Activated T-cell treated with anti-CD3 and anti-CD28 coated beads, Interleukin-2, amount 50 U/mL, for 1 hour (primary cell): ENCODE data around the gene DCHS1.
A peak's percentile ranks its signal among the peaks of the same experiment; 100 is the strongest.
"Not testable (repeated sequence)": the region's sequence is repeated elsewhere in the genome, so short reads cannot be mapped to it uniquely, and the experiment has no call there.

Experiments used
- DNase-seq: peaks from one replicate; pipeline ENCODE4 v3.0.0-alpha.2; 2020

The DCHS1 gene, protein sequence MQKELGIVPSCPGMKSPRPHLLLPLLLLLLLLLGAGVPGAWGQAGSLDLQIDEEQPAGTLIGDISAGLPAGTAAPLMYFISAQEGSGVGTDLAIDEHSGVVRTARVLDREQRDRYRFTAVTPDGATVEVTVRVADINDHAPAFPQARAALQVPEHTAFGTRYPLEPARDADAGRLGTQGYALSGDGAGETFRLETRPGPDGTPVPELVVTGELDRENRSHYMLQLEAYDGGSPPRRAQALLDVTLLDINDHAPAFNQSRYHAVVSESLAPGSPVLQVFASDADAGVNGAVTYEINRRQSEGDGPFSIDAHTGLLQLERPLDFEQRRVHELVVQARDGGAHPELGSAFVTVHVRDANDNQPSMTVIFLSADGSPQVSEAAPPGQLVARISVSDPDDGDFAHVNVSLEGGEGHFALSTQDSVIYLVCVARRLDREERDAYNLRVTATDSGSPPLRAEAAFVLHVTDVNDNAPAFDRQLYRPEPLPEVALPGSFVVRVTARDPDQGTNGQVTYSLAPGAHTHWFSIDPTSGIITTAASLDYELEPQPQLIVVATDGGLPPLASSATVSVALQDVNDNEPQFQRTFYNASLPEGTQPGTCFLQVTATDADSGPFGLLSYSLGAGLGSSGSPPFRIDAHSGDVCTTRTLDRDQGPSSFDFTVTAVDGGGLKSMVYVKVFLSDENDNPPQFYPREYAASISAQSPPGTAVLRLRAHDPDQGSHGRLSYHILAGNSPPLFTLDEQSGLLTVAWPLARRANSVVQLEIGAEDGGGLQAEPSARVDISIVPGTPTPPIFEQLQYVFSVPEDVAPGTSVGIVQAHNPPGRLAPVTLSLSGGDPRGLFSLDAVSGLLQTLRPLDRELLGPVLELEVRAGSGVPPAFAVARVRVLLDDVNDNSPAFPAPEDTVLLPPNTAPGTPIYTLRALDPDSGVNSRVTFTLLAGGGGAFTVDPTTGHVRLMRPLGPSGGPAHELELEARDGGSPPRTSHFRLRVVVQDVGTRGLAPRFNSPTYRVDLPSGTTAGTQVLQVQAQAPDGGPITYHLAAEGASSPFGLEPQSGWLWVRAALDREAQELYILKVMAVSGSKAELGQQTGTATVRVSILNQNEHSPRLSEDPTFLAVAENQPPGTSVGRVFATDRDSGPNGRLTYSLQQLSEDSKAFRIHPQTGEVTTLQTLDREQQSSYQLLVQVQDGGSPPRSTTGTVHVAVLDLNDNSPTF (N-terminal part only)

DNA sequence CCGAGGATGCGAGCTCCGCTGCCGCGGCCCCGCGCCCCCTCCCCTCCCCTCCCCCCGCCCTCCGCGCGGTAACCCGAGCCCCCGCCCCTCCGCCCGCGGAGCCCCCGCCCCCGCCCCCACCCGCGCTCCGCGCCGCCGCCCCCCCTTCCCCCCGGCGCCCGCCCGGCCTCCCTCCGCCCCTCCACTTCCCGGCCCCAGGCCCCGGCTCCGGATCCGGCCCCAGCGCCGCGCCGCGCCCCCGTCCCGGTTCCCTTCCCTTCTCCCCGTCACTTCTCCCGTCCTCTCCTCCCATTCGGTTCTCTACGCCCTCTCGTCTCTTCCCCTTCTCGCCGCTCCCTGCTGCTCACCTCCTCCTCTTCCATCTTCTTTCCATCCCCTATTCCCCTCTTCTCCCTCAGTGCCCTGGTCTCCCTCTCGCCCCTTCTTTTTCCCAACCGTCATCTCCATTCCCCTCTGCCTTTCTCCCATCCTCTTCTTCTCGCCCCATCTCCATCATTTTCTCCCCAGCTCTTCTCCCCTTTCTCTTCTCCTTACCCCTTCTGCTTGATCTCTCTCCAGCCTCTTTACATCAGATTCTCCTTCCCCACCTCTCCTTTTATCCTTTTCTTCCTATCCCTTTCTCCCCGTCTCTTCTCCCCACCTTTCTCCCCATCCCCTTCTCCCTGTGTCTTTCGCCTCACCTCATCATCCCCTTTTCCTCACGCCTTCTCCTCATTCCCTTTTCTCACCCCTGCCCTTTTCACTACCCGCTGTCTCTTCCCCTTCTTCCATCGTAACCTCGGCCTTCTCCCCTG lies at the start of gene DCHS1:
DCHS1 (minus strand) TSS at position 20 of the 794 bp plus-strand sequence. CDS start 14,196 bp downstream, outside the sequence.
- DNase-seq: peak; percentile 45

DNA sequence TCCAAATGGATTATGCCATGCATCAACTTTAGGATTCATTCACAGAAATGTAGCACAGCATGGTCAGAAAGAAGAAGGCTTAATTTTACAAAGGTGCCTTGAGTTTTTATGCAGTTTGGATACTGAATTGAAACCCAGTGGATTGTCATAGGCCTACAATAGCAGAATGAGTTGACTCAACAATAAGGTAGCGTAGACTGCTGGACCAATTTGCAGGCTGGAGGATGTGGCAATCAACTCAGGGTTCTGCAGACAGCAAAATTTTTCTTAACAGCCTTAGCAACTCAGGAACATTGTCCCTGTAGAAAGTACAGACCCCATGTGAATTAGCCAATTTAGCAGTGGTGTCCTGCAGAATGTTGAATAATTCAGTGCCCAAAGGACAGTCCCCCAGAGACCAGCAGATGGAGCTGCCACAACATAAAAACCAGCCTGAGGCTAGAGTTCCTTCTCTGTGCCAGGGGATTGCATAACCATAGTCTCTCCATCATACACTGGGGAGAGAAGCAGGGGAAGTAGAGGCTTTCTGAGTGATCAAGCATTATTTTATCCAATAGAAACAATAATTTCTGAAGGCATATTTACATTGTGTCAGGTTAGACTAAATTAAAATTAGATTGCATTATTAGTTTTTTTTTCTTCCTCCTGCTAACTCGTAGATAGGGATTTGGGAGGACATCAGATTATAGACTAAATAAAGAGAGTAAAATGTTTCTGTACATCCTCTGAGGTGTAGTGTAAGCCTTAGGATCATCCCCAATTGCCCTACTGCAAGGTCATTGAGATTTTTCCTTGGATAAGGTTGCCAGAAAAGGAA lies 47.8 kb upstream of the DCHS1 start:
- DNase-seq: peak; percentile 27

DNA sequence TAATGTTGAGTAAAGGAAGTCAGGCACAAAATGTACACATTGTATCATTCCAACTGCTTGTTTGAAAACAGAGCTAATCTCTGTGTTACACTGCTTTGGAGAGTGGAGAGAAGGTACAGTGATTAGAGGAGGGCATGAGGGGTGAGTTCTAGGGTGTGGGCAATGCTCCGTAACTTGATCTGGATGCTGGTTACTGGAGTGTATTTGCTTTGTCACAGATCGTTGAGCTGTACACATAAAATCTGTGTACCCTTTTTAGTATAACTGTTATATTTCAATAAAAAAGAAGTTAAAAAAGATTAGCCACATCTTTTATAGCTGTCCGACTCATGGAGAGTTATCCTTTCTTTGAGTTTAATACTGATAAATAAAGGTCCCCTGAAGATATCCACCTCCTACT lies 46.3 kb upstream of the DCHS1 start:
- not testable (repeated sequence) for DNase-seq

DNA sequence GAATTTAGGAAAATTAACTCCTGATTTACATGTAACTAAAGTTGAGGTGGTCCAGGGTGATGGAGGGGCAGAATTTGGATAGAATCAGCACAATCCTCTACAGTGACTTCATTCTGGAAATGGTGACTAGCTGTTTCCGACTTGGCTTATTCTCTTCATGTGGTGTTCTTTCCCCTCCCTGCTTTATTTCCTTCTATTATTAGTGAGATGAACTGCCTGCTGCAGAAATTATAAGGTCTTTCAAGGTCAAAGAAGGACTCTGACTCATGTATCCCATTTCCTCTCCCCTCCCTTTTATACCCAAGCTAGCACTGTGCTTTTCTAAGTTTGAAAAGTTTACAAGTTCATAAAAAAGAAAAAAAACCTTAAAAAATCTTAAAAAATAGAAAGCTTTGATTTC lies 39.8 kb upstream of the DCHS1 start:
- DNase-seq: no peak

DNA sequence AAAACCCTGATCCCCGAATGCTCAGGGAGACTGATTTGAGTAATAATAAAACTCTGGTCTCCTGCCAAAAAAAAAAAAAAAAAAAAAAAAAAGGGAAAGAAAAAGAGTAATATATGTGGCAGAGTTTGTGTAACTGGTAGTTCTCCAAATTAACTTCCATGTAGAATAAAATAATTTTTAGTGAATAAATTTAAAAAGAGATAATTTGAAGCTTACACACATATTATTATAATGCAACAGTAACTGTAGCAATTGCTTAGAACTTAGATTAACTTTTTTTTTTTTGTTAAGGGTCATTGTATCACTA lies 38.6 kb upstream of the DCHS1 start:
- no peak for DNase-seq

DNA sequence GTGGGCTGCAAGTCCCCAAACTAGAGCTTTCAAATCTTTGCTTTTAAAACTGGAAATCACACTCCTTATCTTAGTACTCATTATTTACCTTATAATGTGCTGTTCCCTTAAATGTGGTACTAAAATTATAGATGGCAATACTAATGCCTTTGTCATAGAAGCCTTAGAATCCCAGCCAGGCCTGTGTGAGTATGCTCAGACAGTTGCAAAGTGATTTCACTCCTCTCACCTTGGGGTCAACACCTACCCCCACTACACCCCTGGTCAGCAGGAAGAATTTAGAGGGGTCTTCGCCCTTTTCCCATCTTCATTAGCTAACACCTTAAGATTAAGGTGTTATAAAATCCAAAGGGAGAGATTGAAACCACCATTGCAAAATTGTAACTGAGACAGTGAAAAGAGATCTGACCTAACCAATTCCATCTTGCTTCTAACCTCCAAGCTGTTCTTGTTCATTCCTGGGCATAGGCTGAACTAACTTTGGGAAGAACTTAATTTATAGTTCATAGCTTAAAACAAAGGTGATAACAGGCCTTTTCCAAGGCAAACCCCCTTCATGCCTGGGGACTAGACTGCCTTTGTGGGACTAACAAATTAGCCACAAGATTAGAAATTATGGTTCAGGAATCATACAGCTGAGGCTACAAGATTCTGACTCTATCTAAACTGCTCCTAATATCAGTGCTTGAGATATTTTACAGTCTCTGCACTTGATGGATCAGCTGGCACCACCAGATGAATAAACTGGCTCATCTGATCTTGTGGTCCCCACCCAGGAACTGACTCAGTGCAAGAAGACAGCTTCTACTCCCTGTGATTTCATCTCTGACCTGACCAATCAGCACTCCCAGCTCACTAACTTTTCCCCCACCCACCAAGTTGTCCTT lies 38.0 kb upstream of the DCHS1 start:
- DNase-seq: peak; percentile 29

DNA sequence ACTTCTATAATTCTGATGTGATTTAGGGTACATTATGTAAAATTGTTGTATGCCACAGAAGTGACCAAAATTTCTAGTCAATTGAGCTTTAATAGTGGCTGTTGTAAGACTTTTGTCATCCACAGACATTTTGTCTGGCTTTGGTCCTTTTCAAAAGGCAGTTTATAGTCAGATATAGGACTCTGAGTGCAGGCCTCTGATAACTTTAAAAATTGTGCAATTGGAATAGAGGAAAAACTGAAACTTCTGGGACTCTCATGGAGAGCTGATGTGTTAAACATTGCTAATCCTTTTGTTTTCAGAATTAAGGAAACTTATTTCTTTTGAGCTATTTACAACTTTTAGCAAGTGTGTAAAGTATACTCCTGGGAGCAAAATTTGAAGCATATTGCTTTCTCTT lies 36.5 kb upstream of the DCHS1 start:
- no peak for DNase-seq

DNA sequence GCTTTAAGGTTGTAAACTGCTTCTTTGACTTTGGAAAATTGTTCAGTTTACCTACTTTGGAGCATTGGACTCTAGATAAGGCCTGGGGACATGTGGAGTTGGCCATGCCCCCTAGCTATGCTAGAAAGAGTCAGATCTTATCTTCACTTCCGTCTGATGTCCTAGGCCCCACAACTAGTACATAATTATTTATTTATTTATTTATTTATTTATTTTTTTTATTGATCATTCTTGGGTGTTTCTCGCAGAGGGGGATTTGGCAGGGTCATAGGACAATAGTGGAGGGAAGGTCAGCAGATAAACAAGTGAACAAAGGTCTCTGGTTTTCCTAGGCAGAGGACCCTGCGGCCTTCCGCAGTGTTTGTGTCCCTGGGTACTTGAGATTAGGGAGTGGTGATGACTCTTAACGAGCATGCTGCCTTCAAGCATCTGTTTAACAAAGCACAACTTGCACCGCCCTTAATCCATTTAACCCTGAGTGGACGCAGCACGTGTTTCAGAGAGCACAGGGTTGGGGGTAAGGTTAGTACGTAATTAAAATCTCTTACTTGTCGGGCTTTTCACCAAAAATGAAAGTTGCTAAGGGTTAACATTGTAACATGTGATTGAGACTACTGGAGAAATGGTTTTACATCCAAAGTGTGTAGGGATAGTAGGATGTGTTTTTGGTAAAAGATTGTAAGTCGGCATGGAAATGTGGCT lies 35.0 kb upstream of the DCHS1 start:
- DNase-seq: not testable (repeated sequence)

DNA sequence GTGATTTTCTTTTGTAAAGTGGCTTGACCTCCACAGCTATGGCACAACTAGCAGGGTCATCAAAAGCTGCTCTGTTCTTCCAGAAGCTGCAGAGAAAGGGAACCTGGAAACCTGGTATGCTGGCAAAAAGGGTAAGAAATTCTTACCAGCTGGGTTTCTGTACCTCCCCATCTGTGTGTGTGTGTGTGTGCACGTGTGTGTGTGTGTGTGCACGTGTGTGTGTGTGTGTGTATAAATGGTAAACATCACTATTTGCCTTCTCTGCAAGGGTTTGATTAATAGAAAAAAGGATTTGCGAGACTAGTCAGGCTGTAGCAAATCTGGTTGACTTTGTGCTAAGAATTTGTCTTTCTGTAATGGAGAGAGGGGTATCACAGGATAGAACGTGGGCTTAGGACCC lies 32.3 kb upstream of the DCHS1 start:
- no peak for DNase-seq

DNA sequence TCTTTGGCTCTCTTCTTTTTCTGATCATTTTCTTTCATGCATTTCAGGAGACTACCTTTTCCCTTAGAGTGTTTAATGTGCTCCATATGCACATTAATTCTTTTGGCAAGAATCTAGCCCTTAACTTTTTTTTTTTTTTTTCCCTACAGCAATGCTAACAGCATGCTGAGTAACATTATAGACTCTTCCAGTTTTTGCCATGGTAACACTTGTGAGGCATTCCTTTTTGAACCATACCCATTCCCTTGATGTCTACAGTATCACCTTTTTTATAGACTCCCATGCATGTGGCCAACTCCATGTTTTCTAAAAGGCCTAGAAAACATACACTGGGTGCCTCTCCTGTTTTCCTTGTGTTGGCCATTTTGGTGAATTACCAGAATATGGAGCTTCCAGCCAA lies 30.4 kb upstream of the DCHS1 start:
- DNase-seq: no peak

DNA sequence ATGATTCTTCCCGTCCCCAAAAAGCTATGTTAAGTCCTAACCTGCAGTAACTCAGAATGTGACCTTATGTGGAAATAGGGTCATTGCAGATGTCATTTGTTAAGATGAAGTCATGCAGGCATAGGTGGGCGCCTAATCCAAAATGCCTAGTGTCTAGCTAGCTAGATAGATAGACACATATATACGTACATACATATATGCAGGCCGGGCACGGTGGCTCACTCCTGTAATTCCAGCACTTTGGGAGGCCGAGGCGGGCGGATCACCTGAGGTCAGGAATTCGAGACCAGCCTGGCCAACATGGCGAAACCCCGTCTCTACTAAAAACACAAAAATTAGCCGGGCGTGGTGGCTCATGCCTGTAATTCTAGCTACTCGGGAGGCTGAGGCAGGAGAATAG lies 28.5 kb upstream of the DCHS1 start:
- not testable (repeated sequence) for DNase-seq

DNA sequence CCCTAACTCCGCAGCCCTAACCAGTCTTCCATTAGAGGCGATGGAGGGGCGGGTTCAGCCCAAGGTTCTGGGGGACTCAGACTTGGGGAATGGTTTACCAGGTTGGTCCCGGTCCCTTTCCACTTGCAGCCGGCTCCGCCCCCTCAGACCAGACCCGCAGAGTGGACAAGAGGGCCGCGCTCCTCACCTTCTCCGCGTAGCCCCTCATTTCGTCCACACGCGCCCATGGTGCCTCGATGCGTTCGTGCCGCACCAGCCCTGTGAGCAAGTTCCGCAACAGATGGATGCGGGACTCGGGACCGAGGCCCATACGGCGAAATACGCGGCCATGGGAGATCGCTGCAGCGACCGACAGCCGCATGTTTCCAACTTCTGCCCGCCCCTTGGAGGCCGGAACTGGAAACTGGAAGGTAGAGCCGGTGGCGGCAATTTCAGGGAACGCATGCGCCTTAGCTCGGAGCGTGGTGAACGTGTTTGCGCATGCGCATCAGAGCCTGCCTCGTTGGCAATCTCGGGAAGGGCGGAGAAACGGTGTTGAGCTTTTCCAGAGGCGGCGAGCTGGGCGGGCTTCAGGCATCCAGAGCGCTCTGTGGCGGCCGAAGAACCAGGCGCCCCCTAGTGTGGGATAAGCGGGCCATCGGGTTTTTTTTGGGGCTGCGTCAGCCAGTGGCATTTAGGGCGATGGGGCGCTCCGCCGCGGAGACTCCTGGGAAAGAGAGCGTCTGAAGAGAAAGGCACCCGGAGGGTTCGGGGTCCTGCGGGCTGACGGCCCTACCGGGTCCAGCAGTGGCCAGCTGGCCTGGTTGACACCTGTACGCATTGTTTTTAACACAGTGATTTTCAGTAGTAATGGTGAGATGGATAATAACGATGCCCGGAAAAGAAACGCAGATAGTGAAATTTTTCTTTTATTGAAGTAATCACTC lies 27.6 kb upstream of the DCHS1 start, which contains the start of gene MRPL17:
MRPL17 (minus strand) TSS at position 405 of the 926 bp plus-strand sequence; CDS start at position 361, 44 bp downstream.
- peak; percentile 97 for DNase-seq

DNA sequence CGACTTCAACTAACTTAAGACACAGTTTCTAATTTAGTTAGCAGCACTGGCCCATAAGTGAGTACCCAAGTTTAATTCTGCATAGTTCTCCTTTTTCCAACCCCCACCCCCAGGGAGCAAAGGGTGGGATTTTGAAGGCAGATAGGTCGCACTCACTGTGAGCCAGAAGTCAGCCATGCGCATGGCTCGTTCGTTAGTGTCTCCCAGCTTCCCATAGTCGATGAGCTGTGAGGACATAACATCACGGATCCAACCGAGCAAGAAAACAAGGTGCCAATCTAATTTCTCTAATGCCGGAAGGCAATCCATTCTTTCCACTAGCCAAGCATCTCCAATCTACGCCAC lies 27.0 kb upstream of the DCHS1 start:
- no peak for DNase-seq

DNA sequence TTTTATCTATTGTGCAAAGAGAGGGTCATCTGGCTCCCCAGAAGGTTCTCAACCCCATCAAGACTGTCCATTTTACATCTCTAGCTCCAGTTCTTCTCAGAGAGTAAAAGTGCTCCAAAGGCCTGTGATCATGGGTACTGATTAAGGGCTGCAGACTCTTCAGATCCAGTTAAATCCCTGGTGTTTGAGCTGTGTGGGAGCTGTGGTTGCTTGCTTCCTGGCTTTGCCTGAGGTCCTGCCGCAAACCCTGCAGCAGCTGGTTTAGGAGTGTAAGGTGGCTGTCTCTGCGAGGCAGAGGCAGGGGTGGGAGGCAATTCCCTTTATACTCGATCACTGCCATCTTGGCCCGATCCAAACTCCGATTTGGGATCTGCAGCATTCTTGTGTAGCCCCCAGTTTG lies 26.3 kb upstream of the DCHS1 start:
- DNase-seq: no peak

DNA sequence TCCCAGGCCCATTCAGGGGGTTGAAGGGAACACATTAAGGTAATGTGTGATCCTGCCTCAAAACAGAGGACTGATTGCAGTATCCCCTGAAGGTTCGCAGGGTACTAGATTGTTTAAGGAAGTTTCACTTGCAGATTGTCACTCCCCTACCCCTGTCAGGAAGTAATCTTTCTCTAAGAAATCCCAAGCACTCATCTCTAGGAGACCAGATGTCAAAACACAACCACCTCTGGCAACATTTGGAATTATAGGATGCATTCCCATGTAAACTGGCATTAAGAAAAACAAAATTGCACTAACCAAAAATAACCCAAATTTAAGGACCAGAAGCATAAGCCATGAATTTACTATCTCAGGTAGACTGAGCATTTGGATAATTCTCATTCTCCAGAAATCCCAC lies 25.9 kb upstream of the DCHS1 start:
- DNase-seq: no peak

DNA sequence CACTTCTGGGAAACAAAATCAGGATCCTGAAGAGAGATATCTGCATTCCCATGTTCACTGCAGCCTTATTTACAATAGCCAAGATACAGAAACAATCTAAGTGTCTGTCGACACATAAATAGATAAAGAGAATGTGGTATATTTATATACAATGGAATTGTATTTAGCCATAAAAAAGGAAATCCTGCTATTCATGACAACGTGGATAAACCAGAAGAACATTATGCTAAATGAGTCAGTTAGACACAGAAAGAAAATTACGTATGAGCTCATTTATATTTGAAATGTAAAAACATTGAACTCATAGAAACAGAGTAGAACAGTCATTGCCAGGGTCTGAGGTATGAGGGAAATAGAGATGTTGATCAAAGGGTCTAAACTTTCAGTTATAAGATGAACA lies 21.4 kb upstream of the DCHS1 start:
- DNase-seq: no peak

DNA sequence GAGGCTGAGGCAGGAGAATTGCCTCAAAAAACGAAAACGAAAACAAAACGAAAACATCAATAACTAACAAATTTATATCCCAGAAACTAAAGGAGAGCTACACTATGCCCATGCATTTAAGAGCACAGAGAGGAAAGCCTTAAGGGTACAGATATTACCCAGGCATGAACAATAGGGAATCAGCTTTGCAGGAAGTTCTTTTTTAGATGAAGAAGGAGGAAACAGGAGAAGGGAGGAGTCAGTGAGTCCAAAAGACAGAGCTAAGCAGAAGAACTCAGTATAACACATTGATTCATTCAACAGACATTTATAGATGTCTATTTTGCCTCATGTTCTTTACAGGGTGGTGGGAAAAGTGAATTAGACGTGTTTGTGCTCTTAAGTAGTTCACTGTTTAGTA lies 19.3 kb upstream of the DCHS1 start:
- no peak for DNase-seq

DNA sequence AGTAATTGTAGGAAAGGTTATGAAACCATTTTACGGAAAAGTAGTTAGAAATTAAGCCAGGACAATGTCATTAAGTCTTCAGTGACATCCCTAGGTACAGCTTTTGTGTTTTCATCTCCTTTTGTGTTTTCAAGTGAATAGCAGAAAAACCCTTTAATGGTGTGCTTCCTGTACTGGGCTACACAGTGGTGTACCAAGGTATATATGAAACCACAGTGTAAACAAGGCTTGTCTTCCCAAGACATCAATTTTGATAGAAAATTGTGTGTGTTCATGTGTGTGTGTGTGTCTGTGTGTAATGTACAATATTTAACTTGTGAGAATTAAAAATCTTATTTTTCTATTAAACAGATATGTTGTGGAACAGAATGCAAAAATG lies 18.6 kb upstream of the DCHS1 start:
- DNase-seq: no peak
